HCT116 (cell line): ENCODE data around the gene ATP6V1G3.

Experiments
- CBX3 ChIP-seq: IDR thresholded peaks from 2 replicates; pipeline ENCODE4 v1.6.1; 2012; ENCODE audit warnings: low read depth
- CEBPB ChIP-seq: IDR thresholded peaks from 2 replicates; pipeline ENCODE4 v1.6.1; 2012; ENCODE audit warnings: low read depth
- CTCF ChIP-seq, 3 experiments: fragments of 200-600 bp in 1 of 3; sonication (generic) in 1 of 3; IDR thresholded peaks in 2 of 3; conservative IDR thresholded peaks in 1 of 3; 2 replicates each; pipeline ENCODE4 v1.5.1; 2012 to 2017; ENCODE audit warnings: low read depth in 2 of 3, low read length in 2 of 3, antibody characterized with exemption in 1 of 3, borderline replicate concordance in 1 of 3, control low read depth in 1 of 3, mild to moderate bottlenecking in 1 of 3, mixed read lengths in 1 of 3, mixed run types in 1 of 3, moderate library complexity in 1 of 3; ENCODE audit not compliant: insufficient read depth in 1 of 3
- EZH2 ChIP-seq: fragments of 200-600 bp; sonication (generic); IDR thresholded peaks from 2 replicates; pipeline ENCODE4 v1.6.1; 2017; ENCODE audit warnings: antibody characterized with exemption, mixed run types
- EZH2phosphoT487 ChIP-seq: fragments of 200-600 bp; IDR thresholded peaks from 2 replicates; pipeline ENCODE4 v1.6.1; 2018; ENCODE audit warnings: antibody characterized with exemption, borderline replicate concordance
- JUND ChIP-seq: IDR thresholded peaks from 2 replicates; pipeline ENCODE4 v1.6.1; 2012
- POLR2A ChIP-seq: IDR thresholded peaks from 2 replicates; pipeline ENCODE4 v1.7.0; 2011; ENCODE audit warnings: borderline replicate concordance; ENCODE audit not compliant: insufficient read depth, insufficient read length; ENCODE audit errors: extremely low read depth
- POLR2AphosphoS5 ChIP-seq: IDR thresholded peaks from 2 replicates; pipeline ENCODE4 v1.6.1; 2011; ENCODE audit warnings: mild to moderate bottlenecking, low read depth, low read length, moderate library complexity
- RAD21 ChIP-seq: IDR thresholded peaks from 2 replicates; pipeline ENCODE4 v1.6.1; 2012; ENCODE audit warnings: low read depth, mild to moderate bottlenecking
- SIN3A ChIP-seq: IDR thresholded peaks from 2 replicates; pipeline ENCODE4 v1.6.1; 2012; ENCODE audit warnings: low read depth
- SP1 ChIP-seq: IDR thresholded peaks from 2 replicates; pipeline ENCODE4 v1.6.1; 2012; ENCODE audit warnings: low read depth
- YY1 ChIP-seq: IDR thresholded peaks from 2 replicates; pipeline ENCODE4 v1.6.1; 2011; ENCODE audit warnings: low read length, low read depth, moderate library complexity, mild to moderate bottlenecking; ENCODE audit not compliant: insufficient replicate concordance; ENCODE audit errors: extremely low read depth
- ZFX ChIP-seq: fragments of 450-650 bp; IDR thresholded peaks from 2 replicates; pipeline ENCODE4 v1.6.1; 2017

- no peak for TF ChIP-seq POLR2A
- no peak for TF ChIP-seq SP1
- no peak for TF ChIP-seq POLR2AphosphoS5
- no peak for TF ChIP-seq CTCF (IDR thresholded peaks at IDR 0.05 in 2 of 3, conservative IDR thresholded peaks at IDR 0.05 in 1 of 3; ENCODE audit: borderline replicate concordance in 1 of 3, insufficient read depth in 1 of 3, low read depth in 2 of 3, low read length in 2 of 3)
- TF ChIP-seq ZFX, result no peak
- TF ChIP-seq SIN3A, result no peak
- TF ChIP-seq EZH2phosphoT487, result no peak
- no peak for TF ChIP-seq CBX3
- TF ChIP-seq EZH2, result no peak
- no peak for TF ChIP-seq CEBPB
- TF ChIP-seq JUND, result no peak
- TF ChIP-seq YY1, result no peak
- TF ChIP-seq RAD21, result no peak
Measured at GRCh38 chr1:198500096-198500495, 40.4 kb downstream of the ATP6V1G3 start.
